ENCODE data around the gene PYCR2.

- TF ChIP-seq CTCF (IDR thresholded peaks at IDR 0.05) (no peak), SIN3A (IDR thresholded peaks at IDR 0.05; ENCODE audit: borderline replicate concordance, insufficient read depth, low read depth, low read length) (no peak)
Measured at GRCh38 chr1:225874431-225874830, 49.6 kb downstream of the PYCR2 start.

All from Panc1 (cell line).